Spleen (tissue), 11 donors: ENCODE measurements around the gene CNTNAP2. TPM values are rescaled to one million over a fixed set of nuclear protein-coding genes. Genes with fewer than 3 reads are reported as not detected.

Experiments used
- DNase-seq: peaks from one replicate; pipeline ENCODE4 v3.0.0-alpha.2; 2020
- H3K27ac ChIP-seq, 8 donors: fragments of 200-600 bp; sonication (generic) in 7 of 8; 1 replicate in 4 of 8; 2 replicates in 4 of 8; pipeline versions ENCODE4 v1.5.0 to v1.8.0; 2016 to 2021; ENCODE audit warnings: inconsistent platforms in 4 of 8, mild to moderate bottlenecking in 4 of 8, moderate library complexity in 1 of 8
- H3K27me3 ChIP-seq, 7 donors: fragments of 200-600 bp; sonication (generic) in 6 of 7; replicated peaks in 1 of 7; 1 replicate in 4 of 7; 2 replicates in 3 of 7; pipeline versions ENCODE4 v1.5.0 to v1.8.0; 2016 to 2021; ENCODE audit warnings: inconsistent platforms in 3 of 7, mild to moderate bottlenecking in 1 of 7
- H3K36me3 ChIP-seq, 6 donors: fragments of 200-600 bp; sonication (generic) in 5 of 6; 1 replicate in 4 of 6; 2 replicates in 2 of 6; pipeline versions ENCODE4 v1.5.0 to v1.8.0; 2016 to 2021; ENCODE audit warnings: inconsistent platforms in 2 of 6
- H3K4me1 ChIP-seq, 6 donors: fragments of 200-600 bp; sonication (generic) in 5 of 6; 1 replicate in 3 of 6; 2 replicates in 3 of 6; pipeline versions ENCODE4 v1.5.0 to v1.8.0; 2016 to 2021; ENCODE audit warnings: inconsistent platforms in 3 of 6
- H3K4me3 ChIP-seq, 8 donors: fragments of 200-600 bp; sonication (generic) in 7 of 8; 1 replicate in 4 of 8; 2 replicates in 4 of 8; pipeline versions ENCODE4 v1.5.0 to v1.8.0; 2016 to 2021; ENCODE audit warnings: inconsistent platforms in 4 of 8, mild to moderate bottlenecking in 4 of 8, moderate library complexity in 2 of 8
- H3K9me3 ChIP-seq, 8 donors: fragments of 200-600 bp; sonication (generic) in 7 of 8; 1 replicate in 4 of 8; 2 replicates in 4 of 8; pipeline versions ENCODE4 v1.5.0 to v1.8.0; 2016 to 2021; ENCODE audit warnings: inconsistent platforms in 4 of 8
- CTCF ChIP-seq, 11 experiments: fragments of 200-600 bp in 7 of 11; fragments of 450-650 bp in 4 of 11; sonication (generic) in 4 of 11; IDR thresholded peaks in 8 of 11; conservative IDR thresholded peaks in 3 of 11; 1 replicate in 7 of 11; 2 replicates in 4 of 11; pipeline versions ENCODE4 v1.4.0 to v1.8.0; 2016 to 2021; ENCODE audit warnings: antibody characterized with exemption in 11 of 11, inconsistent platforms in 4 of 11, mild to moderate bottlenecking in 1 of 11
- POLR2A ChIP-seq, 3 donors: fragments of 450-650 bp; IDR thresholded peaks; one replicate each; pipeline ENCODE4 v1.5.1; 2017; ENCODE audit warnings: antibody characterized with exemption in 3 of 3, mild to moderate bottlenecking in 1 of 3
- POLR2AphosphoS5 ChIP-seq, 3 donors: sonication (generic); formaldehyde crosslinking; IDR thresholded peaks; one replicate each; pipeline ENCODE4 v1.5.1; 2017; ENCODE audit warnings: antibody characterized with exemption in 3 of 3
- WGBS, 5 donors: extraction: QIAGEN DNeasy Blood & Tissue Kit in 3 of 5; methylation state at CpG; one replicate each; pipeline versions ENCODE4 v1.1.5 to v1.1.7; 2013 to 2018; 5-methylcytosine and 5-hydroxymethylcytosine counted together
- intact Hi-C: fragments of 100-400 bp; cut with DNase I; formaldehyde crosslinking; loops from one replicate; pipeline ENCODE4 v1.15.0; 2023; ENCODE audit warnings: low total_unique reads
- polyA plus RNA-seq, 3 donors: library from polyadenylated mRNA; stranded (reverse); fragments of 200-250 nt; gene quantifications; one replicate each; pipeline ENCODE4 v1.2.1, GENCODE V29; 2013
- total RNA-seq, 7 donors: library from RNA; depleted of rRNA in 3 of 7; stranded (reverse); fragments of >200 nt in 3 of 7; fragmentation: NEBNext Ultra II Directional in 4 of 7; extraction: Animal tissue kit (Norgen Biotek cat#: 25700) in 4 of 7; gene quantifications; one replicate each; pipeline versions ENCODE4 v1.1.0 to v1.2.1, GENCODE V29; 2016 to 2021
- donor health status: healthy with polysubstance abuse.
- donor health status: DM: no; HTN: no; CAD: no; lungs with moderate emphysema.
- donor health status: DM: no; HTN: no; CAD: no.
- donor health status: Bipolar disorder and iron deficiency.
- donor health status: healthy.
- donor health status: DM: no; HTN: no; CAD: no.
- donor health status: DM: yes; HTN: yes; CAD: no.

CNTNAP2 gene
- total and polyA plus RNA-seq, 10 donors = 0.13 to 2.0 (median 0.82) TPM

DNA sequence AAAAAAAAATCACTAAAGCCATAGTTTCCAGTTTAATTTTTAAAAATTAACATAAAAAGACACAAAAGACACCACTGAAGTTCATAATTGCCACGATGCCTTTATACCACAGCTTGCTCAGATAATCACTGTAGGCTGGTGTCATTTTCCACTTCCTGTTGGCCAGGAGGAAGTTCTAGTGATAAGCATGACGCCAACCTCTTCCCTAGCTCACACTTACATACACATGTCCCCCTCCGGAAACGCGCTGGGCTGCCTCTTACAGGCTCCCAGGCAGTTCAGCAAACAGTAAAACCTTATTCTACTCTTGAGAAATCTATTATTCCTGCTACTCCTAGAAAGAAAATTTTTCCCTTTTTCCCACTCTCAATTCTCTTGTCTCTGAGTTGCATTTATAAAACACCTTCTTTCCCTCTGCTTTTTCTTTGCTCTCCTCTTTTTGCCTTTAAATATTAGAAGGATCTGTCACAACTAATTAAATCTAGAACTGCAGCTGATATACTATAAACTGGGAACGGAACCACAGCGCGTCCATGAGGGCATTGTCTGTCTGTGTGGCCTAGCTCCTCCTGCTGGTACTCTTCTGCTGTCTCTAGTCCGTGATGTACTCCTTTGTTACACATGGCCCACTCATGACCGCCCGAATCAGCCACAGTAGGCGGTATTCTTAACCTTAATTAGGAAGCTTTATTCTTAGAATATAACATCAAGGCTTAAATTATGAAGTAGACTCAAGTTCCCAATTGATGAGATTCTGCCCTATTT is 664.9 kb downstream of the CNTNAP2 start:
- Histone ChIP-seq H3K4me3 (no peak overlapping the region), H3K36me3 (no peaks in the 10 kb centered on the region), H3K9me3 (peaks cover 0 to 12% (median 0%) of the 10 kb centered on the region in 8 donors), H3K27ac (no peak overlapping the region), H3K4me1 (no peaks in the 10 kb centered on the region), H3K27me3 (no peaks in the 10 kb centered on the region)
- DNase-seq = no peak
- intact Hi-C loops = no loop called here
- WGBS, 5 donors = 72 to 79% (median 73%) methylated on average over 12 of the region's 12 CpGs
- TF ChIP-seq CTCF (IDR thresholded peaks at IDR 0.05 in 8 of 11, conservative IDR thresholded peaks at IDR 0.05 in 3 of 11) (no peak), POLR2A (IDR thresholded peaks at IDR 0.05) (no peak), POLR2AphosphoS5 (IDR thresholded peaks at IDR 0.05) (no peak)

GRCh38 chr7:146787266-146787665 is 670.7 kb downstream of the CNTNAP2 start:
- no peak for DNase-seq
- no peak for TF ChIP-seq POLR2A (IDR thresholded peaks at IDR 0.05)
- Histone ChIP-seq H3K36me3 (no peaks in the 10 kb centered on the region), H3K4me3 (no peak overlapping the region), H3K9me3 (peaks cover 0 to 16% (median 4%) of the 10 kb centered on the region in 8 donors), H3K4me1 (no peaks in the 10 kb centered on the region), H3K27me3 (no peaks in the 10 kb centered on the region), H3K27ac (no peak overlapping the region)
- intact Hi-C loops = no loop called here
- WGBS, 5 donors = 76 to 87% (median 77%) methylated on average over 18 of the region's 18 CpGs

DNA sequence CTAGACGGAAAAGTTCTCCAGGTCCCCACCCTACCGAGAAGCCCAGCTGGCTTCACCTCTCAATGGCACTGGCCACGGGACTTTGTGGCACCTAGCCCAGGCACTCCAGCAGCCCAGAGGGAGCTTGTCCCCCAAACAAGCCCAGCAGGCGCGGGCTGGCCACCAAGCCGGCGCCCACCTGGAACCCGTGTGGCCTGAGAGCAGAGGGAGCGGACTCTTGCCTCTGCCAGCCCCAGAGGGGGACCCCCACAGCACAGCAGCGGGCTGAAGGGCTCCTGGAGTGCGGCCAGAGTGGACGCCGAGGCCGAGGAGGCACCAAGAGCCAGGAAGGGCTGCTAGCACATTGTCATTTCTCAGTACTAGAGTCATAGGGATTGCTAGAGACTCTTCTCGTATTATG is 671.4 kb downstream of the CNTNAP2 start:
- Histone ChIP-seq H3K27me3 (no peaks in the 10 kb centered on the region), H3K4me1 (no peaks in the 10 kb centered on the region), H3K27ac (no peak overlapping the region), H3K9me3 (peaks cover 0 to 16% (median 4%) of the 10 kb centered on the region in 8 donors), H3K4me3 (no peak overlapping the region), H3K36me3 (no peaks in the 10 kb centered on the region)
- no peak for TF ChIP-seq CTCF (IDR thresholded peaks at IDR 0.05 in 8 of 11, conservative IDR thresholded peaks at IDR 0.05 in 3 of 11)
- TF ChIP-seq POLR2AphosphoS5 (IDR thresholded peaks at IDR 0.05) = no peak
- 85 to 94% (median 89%) methylated on average over 10 to 15 of the region's 15 CpGs for WGBS, 5 donors
- DNase-seq = no peak
- intact Hi-C loops = no loop called here

- no peaks in the 10 kb centered on the region for H3K36me3 ChIP-seq
- DNase-seq = no peak
- H3K27ac ChIP-seq = no peak overlapping the region
- H3K4me1 ChIP-seq = no peaks in the 10 kb centered on the region
- no peaks in the 10 kb centered on the region for H3K27me3 ChIP-seq
- TF ChIP-seq POLR2A (IDR thresholded peaks at IDR 0.05) (no peak), POLR2AphosphoS5 (IDR thresholded peaks at IDR 0.05) (no peak), CTCF (IDR thresholded peaks at IDR 0.05 in 8 of 11, conservative IDR thresholded peaks at IDR 0.05 in 3 of 11) (no peak)
- 47 to 75% (median 71%) methylated on average over 7 of the region's 7 CpGs for WGBS, 5 donors
- intact Hi-C loops = no loop called here
- peaks cover 0 to 35% (median 14%) of the 10 kb centered on the region in 8 donors for H3K9me3 ChIP-seq
- no peak overlapping the region for H3K4me3 ChIP-seq
Measured at GRCh38 chr7:146791344-146792285, 675.0 kb downstream of the CNTNAP2 start.
